ENCODE data around the gene TET2. TPM values are rescaled to one million over a fixed set of nuclear protein-coding genes. Genes with fewer than 3 reads are reported as not detected.
A peak's percentile ranks its signal among the peaks of the same experiment; 100 is the strongest.

The TET2 gene
- total RNA-seq, 6 experiments from 2014 or later, result 5.8 to 8.8 (median 7.0) TPM

DNA sequence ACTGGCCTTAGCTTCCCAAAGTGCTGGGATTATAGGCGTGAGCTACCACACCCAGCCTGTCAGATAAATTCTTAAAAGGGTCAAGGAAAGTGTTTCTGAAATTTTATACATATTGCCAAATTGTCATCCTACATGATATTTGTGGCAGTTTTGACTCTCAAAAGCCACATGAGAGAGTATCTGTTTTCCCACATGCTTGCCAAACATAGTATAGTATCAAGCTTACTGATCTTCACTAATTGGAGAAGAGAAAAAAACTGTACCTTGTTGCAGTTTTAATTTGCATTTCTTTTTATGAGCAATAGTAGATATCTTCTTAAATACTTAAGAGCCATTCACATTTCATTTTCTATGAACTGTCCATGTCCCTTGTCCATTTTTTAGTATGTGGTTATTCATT lies 83.6 kb downstream of the TET2 start:
- DNase-seq, result no peak
- H3K4me1 ChIP-seq, result peaks cover 0 to 5% (median 0%) of the 10 kb centered on the region in 4 donors
- no peaks in the 10 kb centered on the region for H3K27me3 ChIP-seq
- peaks cover 0 to 12% (median 0%) of the 10 kb centered on the region in 4 donors for H3K36me3 ChIP-seq
- intact Hi-C loops (cut with DNase I), result no loop called here
- 80% methylated on average over 1 of the region's 1 CpG for WGBS (ENCODE audit: insufficient coverage, low coverage, low lambda C conversion rate, missing lambda C conversion rate)
- H3K4me3 ChIP-seq, result no peak overlapping the region
- no peak for ATAC-seq
- TF ChIP-seq, protein P1, sequence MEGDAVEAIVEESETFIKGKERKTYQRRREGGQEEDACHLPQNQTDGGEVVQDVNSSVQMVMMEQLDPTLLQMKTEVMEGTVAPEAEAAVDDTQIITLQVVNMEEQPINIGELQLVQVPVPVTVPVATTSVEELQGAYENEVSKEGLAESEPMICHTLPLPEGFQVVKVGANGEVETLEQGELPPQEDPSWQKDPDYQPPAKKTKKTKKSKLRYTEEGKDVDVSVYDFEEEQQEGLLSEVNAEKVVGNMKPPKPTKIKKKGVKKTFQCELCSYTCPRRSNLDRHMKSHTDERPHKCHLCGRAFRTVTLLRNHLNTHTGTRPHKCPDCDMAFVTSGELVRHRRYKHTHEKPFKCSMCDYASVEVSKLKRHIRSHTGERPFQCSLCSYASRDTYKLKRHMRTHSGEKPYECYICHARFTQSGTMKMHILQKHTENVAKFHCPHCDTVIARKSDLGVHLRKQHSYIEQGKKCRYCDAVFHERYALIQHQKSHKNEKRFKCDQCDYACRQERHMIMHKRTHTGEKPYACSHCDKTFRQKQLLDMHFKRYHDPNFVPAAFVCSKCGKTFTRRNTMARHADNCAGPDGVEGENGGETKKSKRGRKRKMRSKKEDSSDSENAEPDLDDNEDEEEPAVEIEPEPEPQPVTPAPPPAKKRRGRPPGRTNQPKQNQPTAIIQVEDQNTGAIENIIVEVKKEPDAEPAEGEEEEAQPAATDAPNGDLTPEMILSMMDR (IDR thresholded peaks at IDR 0.05), result no peak
- TF ChIP-seq POLR2A (IDR thresholded peaks at IDR 0.05), result no peak
- H3K9me3 ChIP-seq, result no peaks in the 10 kb centered on the region
- no peak overlapping the region for H3K27ac ChIP-seq

GRCh38 chr4:105232374-105232773 lies 85.7 kb downstream of the TET2 start:
- WGBS (ENCODE audit: insufficient coverage, low coverage, low lambda C conversion rate, missing lambda C conversion rate), result 96% methylated on average over 4 of the region's 4 CpGs
- no peak for DNase-seq

GRCh38 chr4:105234582-105234981 lies 87.9 kb downstream of the TET2 start:
- intact Hi-C loops (cut with DNase I), result no loop called here
- Histone ChIP-seq H3K4me3 (no peak overlapping the region), H3K36me3 (peaks cover 0 to 12% (median 0%) of the 10 kb centered on the region in 4 donors), H3K27me3 (no peaks in the 10 kb centered on the region), H3K4me1 (peaks cover 0 to 5% (median 0%) of the 10 kb centered on the region in 4 donors), H3K27ac (no peak overlapping the region), H3K9me3 (no peaks in the 10 kb centered on the region)
- no peak for ATAC-seq
- no peak for TF ChIP-seq POLR2A (IDR thresholded peaks at IDR 0.05)
- TF ChIP-seq, protein P1 (IDR thresholded peaks at IDR 0.05), result no peak
- DNase-seq, result no peak
- 96% methylated on average over 4 of the region's 4 CpGs for WGBS (ENCODE audit: insufficient coverage, low coverage, low lambda C conversion rate, missing lambda C conversion rate)

More at GRCh38 chr4:105232374-105232773, 85.7 kb downstream of the TET2 start:
- TF ChIP-seq, protein P1 (IDR thresholded peaks at IDR 0.05), result no peak
- TF ChIP-seq POLR2A (IDR thresholded peaks at IDR 0.05), result no peak
- H3K4me1 ChIP-seq, result peaks cover 0 to 5% (median 0%) of the 10 kb centered on the region in 4 donors
- H3K4me3 ChIP-seq, result no peak overlapping the region
- intact Hi-C loops (cut with DNase I), result no loop called here
- no peak for ATAC-seq
- H3K9me3 ChIP-seq, result no peaks in the 10 kb centered on the region
- H3K27ac ChIP-seq, result no peak overlapping the region
- H3K27me3 ChIP-seq, result no peaks in the 10 kb centered on the region
- H3K36me3 ChIP-seq, result peaks cover 0 to 12% (median 0%) of the 10 kb centered on the region in 4 donors

- intact Hi-C loops (cut with DNase I), result no loop called here
- Histone ChIP-seq H3K36me3 (peaks cover 0 to 12% (median 0%) of the 10 kb centered on the region in 4 donors), H3K27me3 (no peaks in the 10 kb centered on the region), H3K4me1 (no peaks in the 10 kb centered on the region), H3K4me3 (no peak overlapping the region), H3K9me3 (no peaks in the 10 kb centered on the region), H3K27ac (no peak overlapping the region)
- 80% methylated on average over 4 of the region's 4 CpGs for WGBS (ENCODE audit: insufficient coverage, low coverage, low lambda C conversion rate, missing lambda C conversion rate)
- DNase-seq, result no peak
- TF ChIP-seq, protein P1 (IDR thresholded peaks at IDR 0.05), result no peak
- TF ChIP-seq POLR2A (IDR thresholded peaks at IDR 0.05), result no peak
- peak in 1 of 4 donors; percentile 11 for ATAC-seq
These were observed 89.7 kb downstream of the TET2 start for GRCh38 chr4:105236202-105236915.

All from right lobe of liver (tissue), 6 donors.